Kidney (tissue), 14 donors: ENCODE measurements around the gene RPIA. TPM values are rescaled to one million over a fixed set of nuclear protein-coding genes. Genes with fewer than 3 reads are reported as not detected.

Source experiments
- DNase-seq, 5 donors: peaks; one replicate each; pipeline ENCODE4 v3.0.0-alpha.2; 2013 to 2020
- FAIRE-seq: peaks from 2 replicates; lab custom pipeline; 2012; peaks lifted over from hg19 to GRCh38; lab: Jason Lieb, UNC
- H3K27ac ChIP-seq, 2 donors: one replicate each; pipeline ENCODE4 v1.7.0; 2013; ENCODE audit warnings: low read depth in 2 of 2, low read length in 2 of 2, inconsistent platforms in 1 of 2
- H3K27me3 ChIP-seq: one replicate; pipeline ENCODE4 v1.7.1; 2013; ENCODE audit warnings: low read length, inconsistent platforms; ENCODE audit not compliant: control insufficient read depth, insufficient read depth
- H3K36me3 ChIP-seq, 3 donors: one replicate each; pipeline versions ENCODE4 v1.7.0 to v1.7.1; 2013; ENCODE audit warnings: low read length in 3 of 3, control low read depth in 1 of 3, inconsistent platforms in 1 of 3; ENCODE audit not compliant: insufficient read depth in 3 of 3, control insufficient read depth in 2 of 3
- H3K4me1 ChIP-seq, 3 donors: one replicate each; pipeline versions ENCODE4 v1.7.0 to v1.7.1; 2013; ENCODE audit warnings: low read length in 3 of 3, inconsistent platforms in 1 of 3, low read depth in 1 of 3; ENCODE audit not compliant: control insufficient read depth in 2 of 3, insufficient read depth in 2 of 3
- H3K4me3 ChIP-seq, 3 donors: one replicate each; pipeline versions ENCODE4 v1.7.0 to v1.8.1; 2013; ENCODE audit warnings: low read length in 3 of 3, control low read depth in 1 of 3, inconsistent platforms in 1 of 3
- H3K9ac ChIP-seq, 3 donors: one replicate each; pipeline versions ENCODE4 v1.7.0 to v1.7.1; 2013; ENCODE audit warnings: low read length in 3 of 3, control low read depth in 1 of 3, inconsistent platforms in 1 of 3
- H3K9me3 ChIP-seq, 3 donors: one replicate each; pipeline versions ENCODE4 v1.7.0 to v1.7.1; 2013; ENCODE audit warnings: low read length in 3 of 3, control low read depth in 1 of 3, inconsistent platforms in 1 of 3; ENCODE audit not compliant: control insufficient read depth in 2 of 3, insufficient read depth in 1 of 3
- CTCF ChIP-seq: IDR thresholded peaks from 3 replicates; pipeline ENCODE4 v1.5.1; 2012; ENCODE audit warnings: mild to moderate bottlenecking, moderate library complexity, borderline replicate concordance; ENCODE audit not compliant: insufficient read depth; ENCODE audit errors: extremely low read depth
- intact Hi-C: fragments of 100-400 bp; cut with DNase I; formaldehyde crosslinking; loops from one replicate; pipeline ENCODE4 v1.11.1; 2022
- polyA plus RNA-seq: library from polyadenylated mRNA; stranded (reverse); fragments of 350-450 nt; fragmentation: Illumina TruSeq; extraction: RNeasy Lipid Tissue Mini Kit (QIAGEN cat#74804); gene quantifications from one replicate; pipeline ENCODE4 v1.2.3, GENCODE V29; 2014; ENCODE audit warnings: low read depth, low replicate concordance; ENCODE audit not compliant: insufficient read depth
- total RNA-seq: library from RNA; stranded (reverse); fragmentation: NEBNext Ultra II Directional; extraction: Animal tissue kit (Norgen Biotek cat#: 25700); gene quantifications from one replicate; pipeline ENCODE4 v1.2.1, GENCODE V29; 2021
- donor health status: control.
- donor health status: control.
- donor health status: control.
- donor health status: control.
- donor health status: control.
- donor health status: DM: yes; HTN: yes; CAD: no.
- donor health status: Normal renal cell carcinoma (clear cell type).

Gene RPIA
- total and polyA plus RNA-seq, 2 donors from 2014 or later: 11.4 to 15.7 TPM

- intact Hi-C loops: no loop called here
- Histone ChIP-seq H3K9me3 (no peaks in the 10 kb centered on the region), H3K36me3 (peaks cover 6 to 13% (median 9%) of the 10 kb centered on the region in 3 donors), H3K9ac (no peak overlapping the region), H3K4me1 (peaks cover 0 to 6% (median 2%) of the 10 kb centered on the region in 3 donors), H3K27me3 (no peaks in the 10 kb centered on the region), H3K27ac (no peak overlapping the region), H3K4me3 (no peak overlapping the region)
- FAIRE-seq: no peak
- no peak for DNase-seq
- no peak for TF ChIP-seq CTCF
These were observed 7.2 kb downstream of the RPIA start for GRCh38 chr2:88698498-88699233.

- FAIRE-seq: no peak
- no peak overlapping the region for H3K4me3 ChIP-seq
- no peaks in the 10 kb centered on the region for H3K4me1 ChIP-seq
- intact Hi-C loops: no loop called here
- no peaks in the 10 kb centered on the region for H3K9me3 ChIP-seq
- TF ChIP-seq CTCF: no peak
- DNase-seq: no peak
- no peaks in the 10 kb centered on the region for H3K27me3 ChIP-seq
- H3K27ac ChIP-seq: no peak overlapping the region
- H3K9ac ChIP-seq: no peak overlapping the region
- peaks cover 0 to 4% (median 3%) of the 10 kb centered on the region in 3 donors for H3K36me3 ChIP-seq
These were observed 15.5 kb downstream of the RPIA start for GRCh38 chr2:88707003-88707402.

GRCh38 chr2:88709181-88709631, 17.7 kb downstream of the RPIA start:
- Histone ChIP-seq H3K9me3 (no peaks in the 10 kb centered on the region), H3K36me3 (no peaks in the 10 kb centered on the region), H3K4me1 (no peaks in the 10 kb centered on the region), H3K27me3 (no peaks in the 10 kb centered on the region), H3K4me3 (no peak overlapping the region), H3K27ac (no peak overlapping the region), H3K9ac (no peak overlapping the region)
- FAIRE-seq (no peak), DNase-seq (no peak)
- intact Hi-C loops: no loop called here
- no peak for TF ChIP-seq CTCF
